Prostate gland (tissue), 2 donors: ENCODE results near the gene ABCC3.

ENCODE experiments used
- CTCF ChIP-seq, 4 experiments: fragments of 200-600 bp in 2 of 4; fragments of 450-650 bp in 2 of 4; sonication (generic) in 2 of 4; IDR thresholded peaks; 1 replicate in 3 of 4; 2 replicates in 1 of 4; pipeline ENCODE4 v1.5.1; 2016 to 2019; ENCODE audit warnings: antibody characterized with exemption in 4 of 4, mild to moderate bottlenecking in 2 of 4, moderate library complexity in 2 of 4
- POLR2AphosphoS5 ChIP-seq: sonication (generic); formaldehyde crosslinking; IDR thresholded peaks from one replicate; pipeline ENCODE4 v1.6.1; 2017; ENCODE audit warnings: antibody characterized with exemption

GRCh38 chr17:50686494-50687199 lies 52.0 kb downstream of the ABCC3 start:
- peak; percentile 84 for TF ChIP-seq POLR2AphosphoS5
- TF ChIP-seq CTCF (IDR thresholded peaks at IDR 0.05), result no peak
